RWPE2 (cell line): ENCODE data around the gene TENT5C.

Experiments used
- ATAC-seq: fragments of 200-7000 bp; cut with Tn5 transposase; 3 replicates; pipeline ENCODE4 v1.9.1; 2021; ENCODE audit warnings: low read depth
- DNase-seq: peaks from one replicate; pipeline ENCODE4 v3.0.0-alpha.2; 2020; ENCODE audit warnings: low spot score
- H3K27ac ChIP-seq: fragments of 450-650 bp; 2 replicates; pipeline ENCODE4 v1.5.1; 2017; ENCODE audit warnings: mild to moderate bottlenecking; ENCODE audit not compliant: poor library complexity, severe bottlenecking
- H3K27me3 ChIP-seq: fragments of 250-450 bp; sonication (Bioruptor Pico); 2 replicates; pipeline ENCODE4 v1.5.1; 2021; ENCODE audit warnings: mild to moderate bottlenecking, moderate library complexity; ENCODE audit not compliant: insufficient read depth, poor library complexity, severe bottlenecking
- H3K36me3 ChIP-seq: fragments of 250-450 bp; sonication (Bioruptor Pico); 2 replicates; pipeline ENCODE4 v1.5.1; 2020; ENCODE audit warnings: low read depth, mild to moderate bottlenecking, moderate library complexity
- H3K4me1 ChIP-seq: fragments of 250-450 bp; sonication (Bioruptor Pico); 2 replicates; pipeline ENCODE4 v1.5.1; 2021; ENCODE audit warnings: mild to moderate bottlenecking, moderate library complexity; ENCODE audit not compliant: insufficient read depth, poor library complexity, severe bottlenecking
- H3K4me3 ChIP-seq: fragments of 250-450 bp; sonication (Bioruptor Pico); 2 replicates; pipeline ENCODE4 v1.5.1; 2021; ENCODE audit warnings: mild to moderate bottlenecking, moderate library complexity; ENCODE audit not compliant: severe bottlenecking
- H3K9me3 ChIP-seq: fragments of 250-450 bp; sonication (Bioruptor Pico); 2 replicates; pipeline ENCODE4 v1.5.1; 2021; ENCODE audit warnings: mild to moderate bottlenecking, moderate library complexity; ENCODE audit not compliant: severe bottlenecking
- CTCF ChIP-seq: fragments of 450-650 bp; IDR thresholded peaks from one replicate; pipeline ENCODE4 v1.5.1; 2017; ENCODE audit warnings: mild to moderate bottlenecking, moderate library complexity; ENCODE audit not compliant: poor library complexity, severe bottlenecking

The TENT5C gene

GRCh38 chr1:117600325-117600943 lies 5.4 kb upstream of the TENT5C start:
- Histone ChIP-seq H3K4me1 (no peaks in the 10 kb centered on the region), H3K27ac (no peak overlapping the region), H3K36me3 (no peaks in the 10 kb centered on the region), H3K27me3 (no peaks in the 10 kb centered on the region), H3K4me3 (no peak overlapping the region), H3K9me3 (no peaks in the 10 kb centered on the region)
- ATAC-seq (no peak), DNase-seq (no peak)
- TF ChIP-seq CTCF: no peak

GRCh38 chr1:117600966-117601365 lies 4.9 kb upstream of the TENT5C start:
- ATAC-seq (no peak), DNase-seq (no peak)
- Histone ChIP-seq H3K4me3 (no peak overlapping the region), H3K36me3 (no peaks in the 10 kb centered on the region), H3K27me3 (no peaks in the 10 kb centered on the region), H3K9me3 (no peaks in the 10 kb centered on the region), H3K4me1 (no peaks in the 10 kb centered on the region), H3K27ac (no peak overlapping the region)
- no peak for TF ChIP-seq CTCF

- H3K36me3 ChIP-seq: no peaks in the 10 kb centered on the region
- H3K4me3 ChIP-seq: no peak overlapping the region
- TF ChIP-seq CTCF: no peak
- no peak for ATAC-seq
- no peaks in the 10 kb centered on the region for H3K4me1 ChIP-seq
- no peak overlapping the region for H3K27ac ChIP-seq
- H3K9me3 ChIP-seq: no peaks in the 10 kb centered on the region
- no peaks in the 10 kb centered on the region for H3K27me3 ChIP-seq
- DNase-seq: no peak
Observed at GRCh38 chr1:117602862-117603261, 3.0 kb upstream of the TENT5C start.

- H3K36me3 ChIP-seq: no peaks in the 10 kb centered on the region
- no peaks in the 10 kb centered on the region for H3K4me1 ChIP-seq
- no peak for TF ChIP-seq CTCF
- no peak for DNase-seq
- ATAC-seq: peak; percentile 1; the same call in 2 of the 3 replicates
- H3K4me3 ChIP-seq: peak overlapping the region; percentile 52
- H3K27me3 ChIP-seq: no peaks in the 10 kb centered on the region
- no peaks in the 10 kb centered on the region for H3K9me3 ChIP-seq
- no peak overlapping the region for H3K27ac ChIP-seq
Observed at GRCh38 chr1:117605164-117605773, 579 bp upstream of the TENT5C start.
